K562 (cell line): ENCODE results near the gene KRTAP9-7.

Experiments
- DACH1 ChIP-seq: fragments of 450-650 bp; IDR thresholded peaks from 2 replicates; pipeline ENCODE4 v1.6.1; 2018; ENCODE audit not compliant: partially characterized antibody
- EGR1 ChIP-seq: fragments of 450-650 bp; conservative IDR thresholded peaks from 2 replicates; pipeline ENCODE4 v1.6.1; 2017; ENCODE audit warnings: mild to moderate bottlenecking
- KLF6 ChIP-seq: fragments of 250-450 bp; sonication (Bioruptor Pico); IDR thresholded peaks from 2 replicates; pipeline ENCODE4 v1.4.0; 2020; ENCODE audit warnings: mild to moderate bottlenecking, moderate library complexity, borderline replicate concordance
- RB1 ChIP-seq: fragments of 450-650 bp; IDR thresholded peaks from 2 replicates; pipeline ENCODE4 v1.6.1; 2017; ENCODE audit warnings: low read depth, mild to moderate bottlenecking
- SLC30A9 ChIP-seq: fragments of 250-450 bp; sonication (Bioruptor Pico); IDR thresholded peaks from 2 replicates; pipeline ENCODE4 v1.8.0; 2022; ENCODE audit warnings: mild to moderate bottlenecking, moderate library complexity
- SMARCC2 ChIP-seq: fragments of 450-650 bp; IDR thresholded peaks from 2 replicates; pipeline ENCODE4 v1.6.1; 2017; ENCODE audit warnings: antibody characterized with exemption, moderate library complexity, mild to moderate bottlenecking, low read depth
- SREBF2 ChIP-seq: sonication (generic); formaldehyde crosslinking; IDR thresholded peaks from 2 replicates; pipeline ENCODE4 v1.4.0; 2020; ENCODE audit warnings: mild to moderate bottlenecking, missing genetic modification reagents
- TF ChIP-seq, protein P1 (sequence below), 2 experiments: fragments of 450-650 bp in 1 of 2; sonication (generic) in 1 of 2; formaldehyde crosslinking in 1 of 2; IDR thresholded peaks; 2 replicates each; pipeline versions ENCODE4 v1.7.1 to v1.9.0; 2016 to 2022; ENCODE audit warnings: inconsistent platforms in 1 of 2, mild to moderate bottlenecking in 1 of 2, missing genetic modification reagents in 1 of 2
- TF ChIP-seq, protein P2 (sequence below), 3 experiments: IDR thresholded peaks in 2 of 3; conservative IDR thresholded peaks in 1 of 3; 2 replicates each; pipeline ENCODE4 v1.5.1; 2011 to 2012; ENCODE audit warnings: low read length in 3 of 3, mild to moderate bottlenecking in 3 of 3, control low read depth in 2 of 3, improper control_type of control experiment in 1 of 3, inconsistent platforms in 1 of 3, low read depth in 1 of 3, mixed read lengths in 1 of 3, moderate library complexity in 1 of 3; ENCODE audit not compliant: insufficient read depth in 2 of 3

DNA sequence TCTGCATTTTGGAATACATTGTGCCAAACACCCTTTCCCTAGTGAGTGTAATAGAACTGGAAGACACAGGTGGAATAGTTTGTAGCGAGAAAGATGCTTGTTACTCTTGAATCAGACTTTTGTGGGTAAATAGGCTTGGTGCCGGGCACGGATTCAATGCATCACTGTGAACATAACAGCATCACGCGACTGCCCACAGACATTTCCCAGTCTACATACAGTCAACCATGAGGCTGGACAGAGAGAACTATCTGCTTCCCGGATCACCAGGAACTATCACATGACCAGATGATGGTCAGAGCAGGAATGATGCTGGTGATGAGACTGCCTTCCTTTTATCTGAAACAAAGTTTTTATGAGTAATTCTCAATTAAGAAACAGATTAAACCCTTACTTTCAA is 49.4 kb upstream of the KRTAP9-7 start:
- TF ChIP-seq EGR1 (no peak), SMARCC2 (no peak), SREBF2 (CRISPR knock-in tag) (no peak), KLF6 (CRISPR knock-in tag) (no peak), SLC30A9 (CRISPR knock-in tag) (no peak), RB1 (no peak), DACH1 (no peak)
- TF ChIP-seq, protein P1, sequence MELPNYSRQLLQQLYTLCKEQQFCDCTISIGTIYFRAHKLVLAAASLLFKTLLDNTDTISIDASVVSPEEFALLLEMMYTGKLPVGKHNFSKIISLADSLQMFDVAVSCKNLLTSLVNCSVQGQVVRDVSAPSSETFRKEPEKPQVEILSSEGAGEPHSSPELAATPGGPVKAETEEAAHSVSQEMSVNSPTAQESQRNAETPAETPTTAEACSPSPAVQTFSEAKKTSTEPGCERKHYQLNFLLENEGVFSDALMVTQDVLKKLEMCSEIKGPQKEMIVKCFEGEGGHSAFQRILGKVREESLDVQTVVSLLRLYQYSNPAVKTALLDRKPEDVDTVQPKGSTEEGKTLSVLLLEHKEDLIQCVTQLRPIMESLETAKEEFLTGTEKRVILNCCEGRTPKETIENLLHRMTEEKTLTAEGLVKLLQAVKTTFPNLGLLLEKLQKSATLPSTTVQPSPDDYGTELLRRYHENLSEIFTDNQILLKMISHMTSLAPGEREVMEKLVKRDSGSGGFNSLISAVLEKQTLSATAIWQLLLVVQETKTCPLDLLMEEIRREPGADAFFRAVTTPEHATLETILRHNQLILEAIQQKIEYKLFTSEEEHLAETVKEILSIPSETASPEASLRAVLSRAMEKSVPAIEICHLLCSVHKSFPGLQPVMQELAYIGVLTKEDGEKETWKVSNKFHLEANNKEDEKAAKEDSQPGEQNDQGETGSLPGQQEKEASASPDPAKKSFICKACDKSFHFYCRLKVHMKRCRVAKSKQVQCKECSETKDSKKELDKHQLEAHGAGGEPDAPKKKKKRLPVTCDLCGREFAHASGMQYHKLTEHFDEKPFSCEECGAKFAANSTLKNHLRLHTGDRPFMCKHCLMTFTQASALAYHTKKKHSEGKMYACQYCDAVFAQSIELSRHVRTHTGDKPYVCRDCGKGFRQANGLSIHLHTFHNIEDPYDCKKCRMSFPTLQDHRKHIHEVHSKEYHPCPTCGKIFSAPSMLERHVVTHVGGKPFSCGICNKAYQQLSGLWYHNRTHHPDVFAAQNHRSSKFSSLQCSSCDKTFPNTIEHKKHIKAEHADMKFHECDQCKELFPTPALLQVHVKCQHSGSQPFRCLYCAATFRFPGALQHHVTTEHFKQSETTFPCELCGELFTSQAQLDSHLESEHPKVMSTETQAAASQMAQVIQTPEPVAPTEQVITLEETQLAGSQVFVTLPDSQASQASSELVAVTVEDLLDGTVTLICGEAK (IDR thresholded peaks at IDR 0.05) = no peak
- TF ChIP-seq, protein P1 (CRISPR knock-in tag; IDR thresholded peaks at IDR 0.05) = no peak
- TF ChIP-seq, protein P2, sequence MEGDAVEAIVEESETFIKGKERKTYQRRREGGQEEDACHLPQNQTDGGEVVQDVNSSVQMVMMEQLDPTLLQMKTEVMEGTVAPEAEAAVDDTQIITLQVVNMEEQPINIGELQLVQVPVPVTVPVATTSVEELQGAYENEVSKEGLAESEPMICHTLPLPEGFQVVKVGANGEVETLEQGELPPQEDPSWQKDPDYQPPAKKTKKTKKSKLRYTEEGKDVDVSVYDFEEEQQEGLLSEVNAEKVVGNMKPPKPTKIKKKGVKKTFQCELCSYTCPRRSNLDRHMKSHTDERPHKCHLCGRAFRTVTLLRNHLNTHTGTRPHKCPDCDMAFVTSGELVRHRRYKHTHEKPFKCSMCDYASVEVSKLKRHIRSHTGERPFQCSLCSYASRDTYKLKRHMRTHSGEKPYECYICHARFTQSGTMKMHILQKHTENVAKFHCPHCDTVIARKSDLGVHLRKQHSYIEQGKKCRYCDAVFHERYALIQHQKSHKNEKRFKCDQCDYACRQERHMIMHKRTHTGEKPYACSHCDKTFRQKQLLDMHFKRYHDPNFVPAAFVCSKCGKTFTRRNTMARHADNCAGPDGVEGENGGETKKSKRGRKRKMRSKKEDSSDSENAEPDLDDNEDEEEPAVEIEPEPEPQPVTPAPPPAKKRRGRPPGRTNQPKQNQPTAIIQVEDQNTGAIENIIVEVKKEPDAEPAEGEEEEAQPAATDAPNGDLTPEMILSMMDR (IDR thresholded peaks at IDR 0.05 in 2 of 3, conservative IDR thresholded peaks at IDR 0.05 in 1 of 3; ENCODE audit: insufficient read depth in 2 of 3, low read depth in 1 of 3, low read length in 3 of 3) = no peak
